HEK293 (cell line): ENCODE data around the gene ACCSL.

Source experiments
- CTCF ChIA-PET: fragments of 350-600 bp; formaldehyde crosslinking; extraction: SDS; loops from one replicate; lab custom pipeline; 2021; ENCODE audit warnings: antibody characterized with exemption; lab: Yijun Ruan, JAX
- POLR2A ChIA-PET: fragments of 300-600 bp; formaldehyde crosslinking; extraction: SDS; loops from one replicate; lab custom pipeline; 2020; ENCODE audit warnings: antibody characterized with exemption, inconsistent platforms; lab: Yijun Ruan, JAX
- H3K27ac ChIP-seq: fragments of 200-500 bp; sonication (Bioruptor generic); 2 replicates; pipeline ENCODE4 v1.5.1; 2014; ENCODE audit warnings: low read depth, low read length, control low read depth, inconsistent platforms; ENCODE audit errors: extremely low read depth
- H3K36me3 ChIP-seq, 2 experiments: fragments of 200-500 bp in 1 of 2; sonication (Bioruptor generic) in 1 of 2; 1 replicate in 1 of 2; 2 replicates in 1 of 2; pipeline ENCODE4 v1.5.1; 2014 to 2017; ENCODE audit warnings: inconsistent platforms in 2 of 2, low read length in 2 of 2; ENCODE audit not compliant: control insufficient read depth in 2 of 2, insufficient read depth in 1 of 2
- H3K4me1 ChIP-seq: fragments of 200-500 bp; sonication (Bioruptor generic); 2 replicates; pipeline ENCODE4 v1.5.1; 2014; ENCODE audit warnings: mild to moderate bottlenecking, low read length, inconsistent platforms; ENCODE audit not compliant: control insufficient read depth, insufficient read depth
- H3K4me3 ChIP-seq: 2 replicates; pipeline ENCODE4 v1.5.1; 2011; ENCODE audit warnings: low read depth, mild to moderate bottlenecking, control low read depth, low read length, moderate library complexity
- H3K9me3 ChIP-seq: fragments of 200-500 bp; sonication (Bioruptor generic); 2 replicates; pipeline ENCODE4 v1.5.1; 2014; ENCODE audit warnings: low read depth, low read length, inconsistent platforms; ENCODE audit not compliant: control insufficient read depth, insufficient read depth
- CTCF ChIP-seq: fragments of 450-650 bp; formaldehyde crosslinking; IDR thresholded peaks from 2 replicates; pipeline ENCODE4 v1.5.1; 2016; ENCODE audit warnings: missing biosample characterization, missing genetic modification characterization
- KLF10 ChIP-seq: fragments of 450-650 bp; IDR thresholded peaks from 2 replicates; pipeline ENCODE4 v1.5.1; 2018; ENCODE audit warnings: missing biosample characterization, mild to moderate bottlenecking, missing genetic modification characterization
- ZIC2 ChIP-seq: fragments of 450-650 bp; formaldehyde crosslinking; IDR thresholded peaks from 2 replicates; pipeline ENCODE4 v1.5.1; 2016; ENCODE audit warnings: missing biosample characterization, missing genetic modification characterization
- ZNF114 ChIP-seq: fragments of 450-650 bp; formaldehyde crosslinking; IDR thresholded peaks from 2 replicates; pipeline ENCODE4 v1.5.0; 2017; ENCODE audit warnings: missing biosample characterization, missing genetic modification characterization
- ZNF169 ChIP-seq: fragments of 450-650 bp; formaldehyde crosslinking; IDR thresholded peaks from 2 replicates; pipeline ENCODE4 v1.5.1; 2016; ENCODE audit warnings: missing biosample characterization, missing genetic modification characterization
- ZNF175 ChIP-seq: fragments of 450-650 bp; formaldehyde crosslinking; IDR thresholded peaks from 2 replicates; pipeline ENCODE4 v1.5.1; 2016; ENCODE audit warnings: missing biosample characterization, missing genetic modification characterization
- ZNF23 ChIP-seq: fragments of 450-650 bp; formaldehyde crosslinking; IDR thresholded peaks from 2 replicates; pipeline ENCODE4 v1.5.1; 2016; ENCODE audit warnings: missing biosample characterization, missing genetic modification characterization, borderline replicate concordance
- ZNF248 ChIP-seq: fragments of 450-650 bp; formaldehyde crosslinking; IDR thresholded peaks from 2 replicates; pipeline ENCODE4 v1.5.1; 2017; ENCODE audit warnings: missing biosample characterization, missing genetic modification characterization
- ZNF311 ChIP-seq: fragments of 450-650 bp; formaldehyde crosslinking; IDR thresholded peaks from 2 replicates; pipeline ENCODE4 v1.5.1; 2017; ENCODE audit warnings: missing biosample characterization, missing genetic modification characterization, borderline replicate concordance
- ZNF341 ChIP-seq: fragments of 450-650 bp; formaldehyde crosslinking; IDR thresholded peaks from 2 replicates; pipeline ENCODE4; 2016; ENCODE audit warnings: low read depth, missing biosample characterization, missing genetic modification characterization
- ZNF544 ChIP-seq: fragments of 450-650 bp; formaldehyde crosslinking; IDR thresholded peaks from 2 replicates; pipeline ENCODE4 v1.5.0; 2017; ENCODE audit warnings: missing biosample characterization, missing genetic modification characterization
- ZNF585B ChIP-seq: fragments of 450-650 bp; formaldehyde crosslinking; IDR thresholded peaks from 2 replicates; pipeline ENCODE4 v1.5.1; 2016; ENCODE audit warnings: missing biosample characterization, missing genetic modification characterization
- ZNF658 ChIP-seq: fragments of 450-650 bp; formaldehyde crosslinking; IDR thresholded peaks from 2 replicates; pipeline ENCODE4; 2016; ENCODE audit warnings: missing biosample characterization, missing genetic modification characterization
- ZNF677 ChIP-seq: fragments of 450-650 bp; IDR thresholded peaks from 2 replicates; pipeline ENCODE4 v1.5.0; 2018; ENCODE audit warnings: missing biosample characterization, mild to moderate bottlenecking, missing genetic modification characterization, moderate library complexity
- ZNF76 ChIP-seq: fragments of 450-650 bp; formaldehyde crosslinking; IDR thresholded peaks from 2 replicates; pipeline ENCODE4; 2016; ENCODE audit warnings: low read depth, missing biosample characterization, missing genetic modification characterization, borderline replicate concordance
- TF ChIP-seq, protein P1 (sequence below): fragments of 450-650 bp; formaldehyde crosslinking; IDR thresholded peaks from 2 replicates; pipeline ENCODE4 v1.5.1; 2016; ENCODE audit warnings: missing biosample characterization, missing genetic modification characterization
- TF ChIP-seq, protein P2 (sequence below): fragments of 450-650 bp; formaldehyde crosslinking; IDR thresholded peaks from 2 replicates; pipeline ENCODE4 v1.5.1; 2017; ENCODE audit warnings: missing biosample characterization, missing genetic modification characterization
- TF ChIP-seq, protein P3 (sequence below): fragments of 450-650 bp; formaldehyde crosslinking; IDR thresholded peaks from 2 replicates; pipeline ENCODE4 v1.5.1; 2017; ENCODE audit warnings: missing biosample characterization, missing genetic modification characterization
- TF ChIP-seq, protein P4 (sequence below): sonication (generic); formaldehyde crosslinking; IDR thresholded peaks from 2 replicates; pipeline ENCODE4 v1.8.1; 2022; ENCODE audit warnings: mild to moderate bottlenecking, moderate library complexity, missing genetic modification reagents
- TF ChIP-seq, protein P5 (sequence below): fragments of 450-650 bp; formaldehyde crosslinking; optimal IDR thresholded peaks from 2 replicates; pipeline ENCODE3; 2016; ENCODE audit warnings: missing biosample characterization, mild to moderate bottlenecking, missing genetic modification characterization
- TF ChIP-seq, protein P6 (sequence below): fragments of 450-650 bp; formaldehyde crosslinking; IDR thresholded peaks from 2 replicates; pipeline ENCODE4 v1.5.1; 2016; ENCODE audit warnings: missing biosample characterization, missing genetic modification characterization
- TF ChIP-seq, protein P7 (sequence below): fragments of 450-650 bp; IDR thresholded peaks from 2 replicates; pipeline ENCODE4 v1.5.1; 2018; ENCODE audit warnings: missing biosample characterization, mild to moderate bottlenecking, missing genetic modification characterization

The ACCSL gene

DNA sequence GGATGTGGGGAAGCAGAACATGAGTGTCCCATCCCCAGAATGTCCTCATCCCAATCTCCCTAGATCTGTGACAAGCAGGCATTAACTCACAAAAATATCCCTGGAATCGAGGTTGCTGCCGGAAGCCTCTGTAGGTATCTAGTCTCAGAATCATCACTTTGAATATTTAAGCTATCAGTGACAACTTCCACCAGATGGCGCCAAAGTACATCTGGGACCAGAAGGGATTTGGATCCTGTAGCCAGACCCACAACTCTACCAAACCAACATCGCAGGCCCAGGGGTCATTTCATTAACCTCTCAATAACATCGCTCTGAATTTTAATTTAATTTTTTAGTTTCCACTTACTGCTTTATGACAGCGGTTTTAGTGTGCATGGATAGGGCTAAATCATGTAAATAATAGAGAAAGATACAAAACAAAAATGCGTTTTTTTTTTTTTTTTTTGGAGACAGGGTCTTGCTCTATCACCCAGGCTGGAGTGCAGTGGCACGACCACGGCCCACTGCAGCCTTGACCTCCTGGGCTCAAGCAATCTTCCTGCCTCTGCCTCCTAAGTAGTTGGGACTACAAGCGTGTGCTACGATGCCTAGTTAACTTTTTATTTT lies 46.6 kb downstream of the ACCSL start (continued):
- TF ChIP-seq ZNF169, result no peak
- no peak for TF ChIP-seq ZNF677
- TF ChIP-seq ZNF311, result no peak
- no peak for TF ChIP-seq ZNF658 (tag by site-specific recombination)
- TF ChIP-seq, protein P1, sequence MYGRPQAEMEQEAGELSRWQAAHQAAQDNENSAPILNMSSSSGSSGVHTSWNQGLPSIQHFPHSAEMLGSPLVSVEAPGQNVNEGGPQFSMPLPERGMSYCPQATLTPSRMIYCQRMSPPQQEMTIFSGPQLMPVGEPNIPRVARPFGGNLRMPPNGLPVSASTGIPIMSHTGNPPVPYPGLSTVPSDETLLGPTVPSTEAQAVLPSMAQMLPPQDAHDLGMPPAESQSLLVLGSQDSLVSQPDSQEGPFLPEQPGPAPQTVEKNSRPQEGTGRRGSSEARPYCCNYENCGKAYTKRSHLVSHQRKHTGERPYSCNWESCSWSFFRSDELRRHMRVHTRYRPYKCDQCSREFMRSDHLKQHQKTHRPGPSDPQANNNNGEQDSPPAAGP (tag by site-specific recombination), result no peak
- no peak for TF ChIP-seq ZNF76 (tag by site-specific recombination)
- no peak for TF ChIP-seq ZNF114 (tag by site-specific recombination)

DNA sequence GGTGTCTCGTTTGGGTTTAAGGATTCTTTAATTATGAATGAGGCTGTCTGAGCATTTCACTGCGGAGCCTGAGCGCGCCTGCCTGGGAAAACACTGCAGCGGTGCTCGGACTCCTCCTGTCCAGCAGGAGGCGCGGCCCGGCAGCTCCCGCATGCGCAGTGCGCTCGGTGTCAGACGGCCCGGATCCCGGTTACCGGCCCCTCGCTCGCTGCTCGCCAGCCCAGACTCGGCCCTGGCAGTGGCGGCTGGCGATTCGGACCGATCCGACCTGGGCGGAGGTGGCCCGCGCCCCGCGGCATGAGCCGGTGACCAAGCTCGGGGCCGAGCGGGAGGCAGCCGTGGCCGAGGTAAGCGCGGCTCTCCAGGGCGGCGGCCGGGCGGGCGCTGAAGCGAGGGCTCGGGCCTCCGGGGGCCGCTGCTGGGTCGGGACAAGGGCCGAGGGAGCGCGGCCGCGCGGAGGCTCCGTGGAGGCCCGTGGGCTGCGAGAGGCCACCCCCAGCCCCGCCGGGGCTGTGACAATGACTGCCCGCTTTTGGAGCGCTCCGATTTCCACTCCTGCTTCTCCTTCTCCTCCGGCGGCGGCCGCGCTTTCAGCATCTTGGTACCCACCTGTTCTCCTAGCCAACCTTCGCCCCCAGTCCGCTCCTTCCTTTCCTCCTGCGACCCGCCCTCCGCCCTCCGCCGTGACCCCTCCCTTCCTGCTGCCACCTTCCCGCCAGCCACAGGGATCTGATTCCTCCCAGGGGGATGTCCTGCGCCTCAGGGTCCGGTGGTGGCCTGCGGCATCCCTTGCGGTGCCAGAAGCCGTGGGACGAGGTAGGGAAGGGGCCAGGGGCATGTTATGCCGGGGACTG lies 48.0 kb downstream of the ACCSL start, which contains the start of gene EXT2:
EXT2 (plus strand) TSS at position 173 of the 854 bp plus-strand sequence. CDS start 12,035 bp downstream, outside the sequence.
- CTCF ChIA-PET, result interaction anchor here (0.5 to 3.6 kb wide), 20 partner anchors 10 to 1012 kb away, joined by 3 to 64 read pairs (median 3); no protein-coding TSS in a partner anchor
- H3K4me1 ChIP-seq, result no peaks in the 10 kb centered on the region
- peak within 1 kb of the TSS; percentile 95 for H3K4me3 ChIP-seq
- peaks cover 0 to 11% of the 10 kb centered on the region in 2 experiments; a peak in 1 of 3 replicates for H3K36me3 ChIP-seq
- H3K27ac ChIP-seq, result peak within 1 kb of the TSS; percentile 72
- H3K9me3 ChIP-seq, result no peaks in the 10 kb centered on the region
- POLR2A ChIA-PET, result interaction anchor here (0.6 to 0.8 kb wide), 3 partner anchors 10 to 48 kb away, joined by 3 read pairs; no protein-coding TSS in a partner anchor
- TF ChIP-seq, protein P2, sequence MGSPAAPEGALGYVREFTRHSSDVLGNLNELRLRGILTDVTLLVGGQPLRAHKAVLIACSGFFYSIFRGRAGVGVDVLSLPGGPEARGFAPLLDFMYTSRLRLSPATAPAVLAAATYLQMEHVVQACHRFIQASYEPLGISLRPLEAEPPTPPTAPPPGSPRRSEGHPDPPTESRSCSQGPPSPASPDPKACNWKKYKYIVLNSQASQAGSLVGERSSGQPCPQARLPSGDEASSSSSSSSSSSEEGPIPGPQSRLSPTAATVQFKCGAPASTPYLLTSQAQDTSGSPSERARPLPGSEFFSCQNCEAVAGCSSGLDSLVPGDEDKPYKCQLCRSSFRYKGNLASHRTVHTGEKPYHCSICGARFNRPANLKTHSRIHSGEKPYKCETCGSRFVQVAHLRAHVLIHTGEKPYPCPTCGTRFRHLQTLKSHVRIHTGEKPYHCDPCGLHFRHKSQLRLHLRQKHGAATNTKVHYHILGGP (tag by site-specific recombination), result no peak
- TF ChIP-seq ZNF248 (tag by site-specific recombination) (no peak), ZNF23 (tag by site-specific recombination) (no peak), ZNF544 (tag by site-specific recombination) (no peak), ZNF585B (no peak), KLF10 (tag by site-specific recombination) (0 out of 2 replicates have a peak, but pooled peaks have one; percentile 10), ZNF175 (tag by site-specific recombination) (no peak), CTCF (peak; percentile 85), ZIC2 (peak; percentile 65), ZNF341 (tag by site-specific recombination) (0 out of 2 replicates have a peak, but pooled peaks have one; percentile 29)
- TF ChIP-seq, protein P3, sequence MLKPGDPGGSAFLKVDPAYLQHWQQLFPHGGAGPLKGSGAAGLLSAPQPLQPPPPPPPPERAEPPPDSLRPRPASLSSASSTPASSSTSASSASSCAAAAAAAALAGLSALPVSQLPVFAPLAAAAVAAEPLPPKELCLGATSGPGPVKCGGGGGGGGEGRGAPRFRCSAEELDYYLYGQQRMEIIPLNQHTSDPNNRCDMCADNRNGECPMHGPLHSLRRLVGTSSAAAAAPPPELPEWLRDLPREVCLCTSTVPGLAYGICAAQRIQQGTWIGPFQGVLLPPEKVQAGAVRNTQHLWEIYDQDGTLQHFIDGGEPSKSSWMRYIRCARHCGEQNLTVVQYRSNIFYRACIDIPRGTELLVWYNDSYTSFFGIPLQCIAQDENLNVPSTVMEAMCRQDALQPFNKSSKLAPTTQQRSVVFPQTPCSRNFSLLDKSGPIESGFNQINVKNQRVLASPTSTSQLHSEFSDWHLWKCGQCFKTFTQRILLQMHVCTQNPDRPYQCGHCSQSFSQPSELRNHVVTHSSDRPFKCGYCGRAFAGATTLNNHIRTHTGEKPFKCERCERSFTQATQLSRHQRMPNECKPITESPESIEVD, result no peak
- TF ChIP-seq, protein P4, sequence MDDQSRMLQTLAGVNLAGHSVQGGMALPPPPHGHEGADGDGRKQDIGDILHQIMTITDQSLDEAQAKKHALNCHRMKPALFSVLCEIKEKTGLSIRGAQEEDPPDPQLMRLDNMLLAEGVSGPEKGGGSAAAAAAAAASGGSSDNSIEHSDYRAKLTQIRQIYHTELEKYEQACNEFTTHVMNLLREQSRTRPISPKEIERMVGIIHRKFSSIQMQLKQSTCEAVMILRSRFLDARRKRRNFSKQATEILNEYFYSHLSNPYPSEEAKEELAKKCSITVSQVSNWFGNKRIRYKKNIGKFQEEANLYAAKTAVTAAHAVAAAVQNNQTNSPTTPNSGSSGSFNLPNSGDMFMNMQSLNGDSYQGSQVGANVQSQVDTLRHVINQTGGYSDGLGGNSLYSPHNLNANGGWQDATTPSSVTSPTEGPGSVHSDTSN (CRISPR knock-in tag), result 0 out of 2 replicates have a peak, but pooled peaks have one; percentile 82
- TF ChIP-seq, protein P5, sequence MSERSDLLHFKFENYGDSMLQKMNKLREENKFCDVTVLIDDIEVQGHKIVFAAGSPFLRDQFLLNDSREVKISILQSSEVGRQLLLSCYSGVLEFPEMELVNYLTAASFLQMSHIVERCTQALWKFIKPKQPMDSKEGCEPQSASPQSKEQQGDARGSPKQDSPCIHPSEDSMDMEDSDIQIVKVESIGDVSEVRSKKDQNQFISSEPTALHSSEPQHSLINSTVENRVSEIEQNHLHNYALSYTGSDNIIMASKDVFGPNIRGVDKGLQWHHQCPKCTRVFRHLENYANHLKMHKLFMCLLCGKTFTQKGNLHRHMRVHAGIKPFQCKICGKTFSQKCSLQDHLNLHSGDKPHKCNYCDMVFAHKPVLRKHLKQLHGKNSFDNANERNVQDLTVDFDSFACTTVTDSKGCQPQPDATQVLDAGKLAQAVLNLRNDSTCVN (tag by site-specific recombination), result peak; percentile 60
- TF ChIP-seq, protein P6, sequence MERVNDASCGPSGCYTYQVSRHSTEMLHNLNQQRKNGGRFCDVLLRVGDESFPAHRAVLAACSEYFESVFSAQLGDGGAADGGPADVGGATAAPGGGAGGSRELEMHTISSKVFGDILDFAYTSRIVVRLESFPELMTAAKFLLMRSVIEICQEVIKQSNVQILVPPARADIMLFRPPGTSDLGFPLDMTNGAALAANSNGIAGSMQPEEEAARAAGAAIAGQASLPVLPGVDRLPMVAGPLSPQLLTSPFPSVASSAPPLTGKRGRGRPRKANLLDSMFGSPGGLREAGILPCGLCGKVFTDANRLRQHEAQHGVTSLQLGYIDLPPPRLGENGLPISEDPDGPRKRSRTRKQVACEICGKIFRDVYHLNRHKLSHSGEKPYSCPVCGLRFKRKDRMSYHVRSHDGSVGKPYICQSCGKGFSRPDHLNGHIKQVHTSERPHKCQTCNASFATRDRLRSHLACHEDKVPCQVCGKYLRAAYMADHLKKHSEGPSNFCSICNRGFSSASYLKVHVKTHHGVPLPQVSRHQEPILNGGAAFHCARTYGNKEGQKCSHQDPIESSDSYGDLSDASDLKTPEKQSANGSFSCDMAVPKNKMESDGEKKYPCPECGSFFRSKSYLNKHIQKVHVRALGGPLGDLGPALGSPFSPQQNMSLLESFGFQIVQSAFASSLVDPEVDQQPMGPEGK, result 0 out of 2 replicates have a peak, but pooled peaks have one; percentile 58
- TF ChIP-seq, protein P7, sequence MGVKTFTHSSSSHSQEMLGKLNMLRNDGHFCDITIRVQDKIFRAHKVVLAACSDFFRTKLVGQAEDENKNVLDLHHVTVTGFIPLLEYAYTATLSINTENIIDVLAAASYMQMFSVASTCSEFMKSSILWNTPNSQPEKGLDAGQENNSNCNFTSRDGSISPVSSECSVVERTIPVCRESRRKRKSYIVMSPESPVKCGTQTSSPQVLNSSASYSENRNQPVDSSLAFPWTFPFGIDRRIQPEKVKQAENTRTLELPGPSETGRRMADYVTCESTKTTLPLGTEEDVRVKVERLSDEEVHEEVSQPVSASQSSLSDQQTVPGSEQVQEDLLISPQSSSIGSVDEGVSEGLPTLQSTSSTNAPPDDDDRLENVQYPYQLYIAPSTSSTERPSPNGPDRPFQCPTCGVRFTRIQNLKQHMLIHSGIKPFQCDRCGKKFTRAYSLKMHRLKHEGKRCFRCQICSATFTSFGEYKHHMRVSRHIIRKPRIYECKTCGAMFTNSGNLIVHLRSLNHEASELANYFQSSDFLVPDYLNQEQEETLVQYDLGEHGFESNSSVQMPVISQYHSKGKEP (tag by site-specific recombination), result no peak
